Calu3 (cell line): ENCODE results near the gene ADGRA3. TPM values are rescaled to one million over a fixed set of nuclear protein-coding genes. Genes with fewer than 3 reads are reported as not detected.
A peak's percentile ranks its signal among the peaks of the same experiment; 100 is the strongest.
"Not testable (repeated sequence)": the region's sequence is repeated elsewhere in the genome, so short reads cannot be mapped to it uniquely, and the experiment has no call there.

Experiments
- BruUV-seq: library from RNA; stranded (reverse); fragments of 400-500 nt; replicated peaks from 2 replicates; lab custom pipeline; 2021; lab: Mats Ljungman, UMichigan
- CTCF ChIA-PET: fragments of 300-600 bp; sonication (Branson Sonifier 250); formaldehyde crosslinking; loops from one replicate; lab custom pipeline; 2022; ENCODE audit warnings: antibody characterized with exemption; lab: Charles Lee
- DNase-seq: peaks from one replicate; pipeline ENCODE4 v3.0.0; 2022
- H3K27ac Mint-ChIP-seq: one replicate; pipeline ENCODE4 v1.8.0; 2022; ENCODE audit warnings: mixed read lengths; ENCODE audit not compliant: unreplicated experiment
- H3K27me3 Mint-ChIP-seq: one replicate; pipeline ENCODE4 v1.8.0; 2022; ENCODE audit warnings: mixed read lengths; ENCODE audit not compliant: unreplicated experiment
- H3K36me3 Mint-ChIP-seq: one replicate; pipeline ENCODE4 v1.8.0; 2022; ENCODE audit warnings: mild to moderate bottlenecking, moderate library complexity, mixed read lengths; ENCODE audit not compliant: insufficient read depth, unreplicated experiment
- H3K4me1 Mint-ChIP-seq: one replicate; pipeline ENCODE4 v1.8.0; 2022; ENCODE audit warnings: mild to moderate bottlenecking, low read depth, mixed read lengths; ENCODE audit not compliant: unreplicated experiment
- H3K4me3 Mint-ChIP-seq: one replicate; pipeline ENCODE4 v1.8.0; 2022; ENCODE audit warnings: mild to moderate bottlenecking, low read depth, moderate library complexity, mixed read lengths; ENCODE audit not compliant: unreplicated experiment
- H3K9me3 Mint-ChIP-seq: one replicate; pipeline ENCODE4 v1.8.0; 2022; ENCODE audit warnings: low read depth, mixed read lengths; ENCODE audit not compliant: unreplicated experiment
- CTCF ChIP-seq: fragments of 200-600 bp; IDR thresholded peaks from one replicate; pipeline ENCODE4 v1.8.0; 2022; ENCODE audit warnings: antibody characterized with exemption; ENCODE audit not compliant: unreplicated experiment
- intact Hi-C: fragments of 100-400 bp; cut with micrococcal nuclease; formaldehyde crosslinking; loops from one replicate; pipeline ENCODE4 v1.10.0; 2022; ENCODE audit not compliant: unreplicated experiment
- total RNA-seq: library from RNA; stranded (reverse); gene quantifications from 2 replicates; pipeline ENCODE4 v1.2.3, GENCODE V29; 2022

The ADGRA3 gene
- total RNA-seq, 1 experiment from 2014 or later, result 63.2 TPM

- no TSS peak for BruUV-seq
- Mint-ChIP-seq H3K4me1 (peaks cover 36% of the 10 kb centered on the region), H3K36me3 (no peaks in the 10 kb centered on the region), H3K27me3 (no peaks in the 10 kb centered on the region), H3K4me3 (no peak overlapping the region), H3K9me3 (no peaks in the 10 kb centered on the region), H3K27ac (no peak overlapping the region)
- no peak for TF ChIP-seq CTCF
- no peak for DNase-seq
- CTCF ChIA-PET, result no interaction called here
- intact Hi-C loops, result no loop called here
Observed at GRCh38 chr4:22476011-22476410, 39.9 kb downstream of the ADGRA3 start.

- intact Hi-C loops, result loop anchor here (2.0 kb wide), 1 partner anchor 26 kb away; no protein-coding TSS in a partner anchor
- peak overlapping the region; percentile 56 for H3K4me3 Mint-ChIP-seq
- H3K36me3 Mint-ChIP-seq, DNase-seq, H3K27me3 Mint-ChIP-seq, BruUV-seq, H3K9me3 Mint-ChIP-seq: not testable (repeated sequence)
- CTCF ChIA-PET, result interaction anchor here (0.7 to 1.0 kb wide), 2 partner anchors 25 to 132 kb away, joined by 4 to 5 read pairs; no protein-coding TSS in a partner anchor
- H3K27ac Mint-ChIP-seq, result peak overlapping the region; percentile 94
- H3K4me1 Mint-ChIP-seq, result peaks cover 34% of the 10 kb centered on the region
Observed at GRCh38 chr4:22475311-22475646, 40.6 kb downstream of the ADGRA3 start.

- intact Hi-C loops, result loop anchor here (2.0 to 5.0 kb wide), 2 partner anchors 26 to 38 kb away; no protein-coding TSS in a partner anchor
- Mint-ChIP-seq H3K27ac (peak overlapping the region; percentile 94), H3K4me3 (peak overlapping the region; percentile 56), H3K36me3 (peaks cover 2% of the 10 kb centered on the region), H3K4me1 (peaks cover 34% of the 10 kb centered on the region), H3K27me3 (no peaks in the 10 kb centered on the region), H3K9me3 (no peaks in the 10 kb centered on the region)
- no peak for DNase-seq
- CTCF ChIA-PET, result interaction anchor here (0.7 to 1.0 kb wide), 2 partner anchors 26 to 132 kb away, joined by 4 to 5 read pairs; no protein-coding TSS in a partner anchor
- no peak for TF ChIP-seq CTCF
- BruUV-seq, result no TSS peak
Observed at GRCh38 chr4:22474636-22475310, 41.1 kb downstream of the ADGRA3 start.

- Mint-ChIP-seq H3K36me3 (peaks cover 7% of the 10 kb centered on the region), H3K27me3 (no peaks in the 10 kb centered on the region), H3K9me3 (no peaks in the 10 kb centered on the region), H3K4me1 (peaks cover 34% of the 10 kb centered on the region), H3K4me3 (no peak overlapping the region), H3K27ac (no peak overlapping the region)
- intact Hi-C loops, result loop anchor here (5.0 kb wide), 1 partner anchor 39 kb away; no protein-coding TSS in a partner anchor
- DNase-seq, result no peak
- CTCF ChIA-PET, result no interaction called here
- BruUV-seq, result no TSS peak
- no peak for TF ChIP-seq CTCF
Observed at GRCh38 chr4:22473268-22473667, 42.6 kb downstream of the ADGRA3 start.

GRCh38 chr4:22471999-22472461 is 43.8 kb downstream of the ADGRA3 start:
- no peak overlapping the region for H3K27ac Mint-ChIP-seq
- intact Hi-C loops, result loop anchor here (5.0 kb wide), 1 partner anchor 40 kb away; no protein-coding TSS in a partner anchor
- no peak overlapping the region for H3K4me3 Mint-ChIP-seq
- no peak for DNase-seq
- H3K27me3 Mint-ChIP-seq, result no peaks in the 10 kb centered on the region
- H3K36me3 Mint-ChIP-seq, result peaks cover 7% of the 10 kb centered on the region
- no peak for TF ChIP-seq CTCF
- no TSS peak for BruUV-seq
- peaks cover 32% of the 10 kb centered on the region for H3K4me1 Mint-ChIP-seq
- CTCF ChIA-PET, result no interaction called here
- H3K9me3 Mint-ChIP-seq, result no peaks in the 10 kb centered on the region
